HuH-7 (cell line): ENCODE data around the gene SHROOM3.
"Not testable (repeated sequence)": the region's sequence is repeated elsewhere in the genome, so short reads cannot be mapped to it uniquely, and the experiment has no call there.

Experiments used
- DNase-seq: peaks from one replicate; pipeline ENCODE4 v3.0.0; 2011; ENCODE audit warnings: low spot score

The SHROOM3 gene

GRCh38 chr4:76434901-76435527, at the start of gene SHROOM3:
SHROOM3 (plus strand) TSS chr4:76435229; CDS start chr4:76436053, 824 bp downstream.
- DNase-seq: no peak

- no peak for DNase-seq
Measured at GRCh38 chr4:76385974-76386373, 49.1 kb upstream of the SHROOM3 start.

- no peak for DNase-seq
Measured at GRCh38 chr4:76386566-76387305, 48.3 kb upstream of the SHROOM3 start.

GRCh38 chr4:76388160-76388908, 46.7 kb upstream of the SHROOM3 start:
- no peak for DNase-seq

- no peak for DNase-seq
Measured at GRCh38 chr4:76401654-76402053, 33.4 kb upstream of the SHROOM3 start.

GRCh38 chr4:76406081-76406480, 28.9 kb upstream of the SHROOM3 start:
- DNase-seq: no peak

- DNase-seq: no peak
Measured at GRCh38 chr4:76407440-76408119, 27.4 kb upstream of the SHROOM3 start.

GRCh38 chr4:76410636-76411035, 24.4 kb upstream of the SHROOM3 start:
- DNase-seq: no peak

- DNase-seq: no peak
Measured at GRCh38 chr4:76420188-76420761, 14.8 kb upstream of the SHROOM3 start.

GRCh38 chr4:76420762-76421581, 14.1 kb upstream of the SHROOM3 start, which contains the start of gene CCDC158:
CCDC158 (minus strand) TSS chr4:76421141; CDS start chr4:76403207, 17,934 bp downstream.
- DNase-seq: no peak

GRCh38 chr4:76423159-76423558, 11.9 kb upstream of the SHROOM3 start:
- not testable (repeated sequence) for DNase-seq

- no peak for DNase-seq
Measured at GRCh38 chr4:76426272-76426671, 8.8 kb upstream of the SHROOM3 start.

- DNase-seq: no peak
Measured at GRCh38 chr4:76429636-76430035, 5.4 kb upstream of the SHROOM3 start.

- DNase-seq: peak; percentile 44
Measured at GRCh38 chr4:76430519-76431388, 4.3 kb upstream of the SHROOM3 start.

GRCh38 chr4:76435528-76436319, 695 bp downstream of the SHROOM3 start:
- no peak for DNase-seq

- no peak for DNase-seq
Measured at GRCh38 chr4:76439491-76439890, 4.5 kb downstream of the SHROOM3 start.

- DNase-seq: no peak
Measured at GRCh38 chr4:76441881-76442280, 6.9 kb downstream of the SHROOM3 start.

- DNase-seq: no peak
Measured at GRCh38 chr4:76442807-76443206, 7.8 kb downstream of the SHROOM3 start.

- no peak for DNase-seq
Measured at GRCh38 chr4:76443376-76443775, 8.3 kb downstream of the SHROOM3 start.
